DOHH2 (cell line): ENCODE data around the gene PTPRN2.

Experiments used
- H3F3A ChIP-seq: fragments of 200-600 bp; sonication (generic), shearing (Covaris generic); 2 replicates; pipeline ENCODE4 v1.6.0; 2016; ENCODE audit warnings: antibody characterized with exemption, mild to moderate bottlenecking; ENCODE audit not compliant: control insufficient read depth, insufficient read depth
- H3K27ac ChIP-seq: fragments of 200-600 bp; sonication (generic); 2 replicates; pipeline ENCODE4 v1.5.1; 2014; ENCODE audit warnings: low read depth, mild to moderate bottlenecking, low read length, moderate library complexity
- H3K27me3 ChIP-seq: fragments of 200-600 bp; sonication (generic); 2 replicates; pipeline ENCODE4 v1.6.1; 2014; ENCODE audit warnings: mild to moderate bottlenecking, low read length, mixed read lengths; ENCODE audit not compliant: control insufficient read depth
- H3K36me3 ChIP-seq: fragments of 200-600 bp; sonication (generic); 2 replicates; pipeline ENCODE4 v1.6.1; 2014; ENCODE audit warnings: mild to moderate bottlenecking, low read length, moderate library complexity, mixed read lengths; ENCODE audit not compliant: control insufficient read depth
- H3K4me1 ChIP-seq: fragments of 200-600 bp; sonication (generic); 2 replicates; pipeline ENCODE4 v1.6.1; 2014; ENCODE audit warnings: mild to moderate bottlenecking, low read length, mixed read lengths; ENCODE audit not compliant: control insufficient read depth
- H3K4me2 ChIP-seq: fragments of 200-600 bp; sonication (generic); 2 replicates; pipeline ENCODE4 v1.6.0; 2014; ENCODE audit warnings: mild to moderate bottlenecking, low read length, moderate library complexity
- H3K4me3 ChIP-seq: fragments of 200-600 bp; sonication (generic); 2 replicates; pipeline ENCODE4 v1.5.1; 2014; ENCODE audit warnings: mild to moderate bottlenecking, low read length, mixed read lengths
- H3K79me2 ChIP-seq: fragments of 200-600 bp; sonication (generic); 2 replicates; pipeline ENCODE4 v1.6.1; 2014; ENCODE audit warnings: mild to moderate bottlenecking, low read length, mixed read lengths; ENCODE audit not compliant: control insufficient read depth
- H3K9me2 ChIP-seq: fragments of 200-600 bp; sonication (generic); replicated peaks from 2 replicates; pipeline ENCODE4 v1.6.1; 2014; ENCODE audit warnings: mild to moderate bottlenecking, low read length, mixed read lengths; ENCODE audit not compliant: control insufficient read depth
- H3K9me3 ChIP-seq: fragments of 200-600 bp; sonication (generic); 2 replicates; pipeline ENCODE4 v1.6.1; 2014; ENCODE audit warnings: antibody characterized with exemption, low read length, mixed read lengths; ENCODE audit not compliant: control insufficient read depth, insufficient read depth
- H4K20me1 ChIP-seq: fragments of 200-600 bp; sonication (generic); 2 replicates; pipeline ENCODE4 v1.6.0; 2014; ENCODE audit warnings: low read depth, mild to moderate bottlenecking, antibody characterized with exemption, low read length, moderate library complexity; ENCODE audit not compliant: control insufficient read depth, insufficient read depth
- CTCF ChIP-seq: fragments of 200-600 bp; sonication (generic); IDR thresholded peaks from one replicate; pipeline ENCODE4 v1.5.1; 2014; ENCODE audit warnings: antibody characterized with exemption, mild to moderate bottlenecking, low read depth, low read length; ENCODE audit not compliant: poor library complexity, severe bottlenecking
- EZH2phosphoT487 ChIP-seq: fragments of 200-600 bp; sonication (generic); IDR thresholded peaks from 2 replicates; pipeline ENCODE4 v1.6.1; 2017; ENCODE audit warnings: borderline replicate concordance, mild to moderate bottlenecking, antibody characterized with exemption, low read length, moderate library complexity, mixed read lengths

Gene PTPRN2

GRCh38 chr7:157832866-157833607 is 754.6 kb downstream of the PTPRN2 start:
- Histone ChIP-seq H3K79me2 (no peaks in the 10 kb centered on the region), H3K4me1 (no peaks in the 10 kb centered on the region), H3K4me2 (no peak overlapping the region), H3K9me3 (peaks cover 31% of the 10 kb centered on the region; the same call in 1 of the 2 replicates), H3K36me3 (no peaks in the 10 kb centered on the region), H3K27ac (no peak overlapping the region), H3F3A (no peaks in the 10 kb centered on the region), H3K9me2 (no peaks in the 10 kb centered on the region), H3K4me3 (no peak overlapping the region), H4K20me1 (no peaks in the 10 kb centered on the region), H3K27me3 (no peaks in the 10 kb centered on the region)
- TF ChIP-seq EZH2phosphoT487 = no peak
- TF ChIP-seq CTCF = no peak

DNA sequence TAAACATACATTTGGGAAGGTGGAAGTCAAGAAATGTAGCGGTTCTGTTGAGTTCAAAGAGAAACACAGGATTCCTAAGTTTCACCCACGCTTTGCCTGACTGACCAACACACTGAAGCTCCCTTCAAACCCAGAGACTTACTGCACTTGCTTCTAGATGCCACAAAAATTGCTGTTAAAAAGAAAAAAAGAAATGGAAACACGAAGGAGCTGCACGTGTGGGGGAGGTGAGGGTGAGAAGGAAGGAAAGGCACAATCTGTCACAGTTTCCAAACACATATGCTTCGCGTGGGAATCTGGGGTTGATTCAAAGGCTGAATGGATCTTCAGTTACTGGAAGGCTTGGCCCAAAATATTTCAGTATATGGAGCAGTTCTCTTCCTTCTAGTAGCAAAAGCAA is 755.2 kb downstream of the PTPRN2 start:
- Histone ChIP-seq H3K9me2 (no peaks in the 10 kb centered on the region), H4K20me1 (no peaks in the 10 kb centered on the region), H3K27ac (no peak overlapping the region), H3K4me1 (no peaks in the 10 kb centered on the region), H3K36me3 (no peaks in the 10 kb centered on the region), H3K4me3 (no peak overlapping the region), H3K27me3 (no peaks in the 10 kb centered on the region), H3F3A (no peaks in the 10 kb centered on the region), H3K4me2 (no peak overlapping the region), H3K9me3 (peaks cover 31% of the 10 kb centered on the region; the same call in 1 of the 2 replicates), H3K79me2 (no peaks in the 10 kb centered on the region)
- TF ChIP-seq CTCF (no peak), EZH2phosphoT487 (no peak)

DNA sequence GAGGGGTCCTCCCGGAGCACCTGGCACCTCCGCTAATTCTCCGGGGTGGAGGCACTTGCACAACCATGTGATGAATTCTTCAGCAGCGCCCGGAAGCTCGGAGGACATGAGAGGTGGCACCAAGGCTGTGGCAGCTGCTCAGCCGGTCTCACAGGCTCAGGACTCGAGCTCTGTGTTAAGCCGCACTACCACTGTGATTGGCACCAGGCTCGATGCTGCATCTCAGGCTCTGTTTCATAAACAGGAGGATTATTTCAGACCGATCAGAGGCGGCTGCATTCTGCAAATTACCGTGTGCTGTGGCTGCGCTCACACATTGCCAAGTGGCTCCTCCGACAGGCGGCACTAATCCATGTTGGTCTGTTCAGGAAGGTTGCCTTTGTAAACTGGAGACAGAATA is 755.6 kb downstream of the PTPRN2 start:
- H3K4me3 ChIP-seq = no peak overlapping the region
- H3K9me3 ChIP-seq = peaks cover 29% of the 10 kb centered on the region; the same call in 1 of the 2 replicates
- no peaks in the 10 kb centered on the region for H3K79me2 ChIP-seq
- H4K20me1 ChIP-seq = no peaks in the 10 kb centered on the region
- no peaks in the 10 kb centered on the region for H3K4me1 ChIP-seq
- no peaks in the 10 kb centered on the region for H3K36me3 ChIP-seq
- H3K4me2 ChIP-seq = no peak overlapping the region
- H3K27me3 ChIP-seq = no peaks in the 10 kb centered on the region
- no peaks in the 10 kb centered on the region for H3K9me2 ChIP-seq
- no peak overlapping the region for H3K27ac ChIP-seq
- no peaks in the 10 kb centered on the region for H3F3A ChIP-seq
- no peak for TF ChIP-seq EZH2phosphoT487
- TF ChIP-seq CTCF = no peak
